Spleen (tissue), 11 donors: ENCODE data around the gene PRR35. TPM values are rescaled to one million over a fixed set of nuclear protein-coding genes. Genes with fewer than 3 reads are reported as not detected.

Experiments
- DNase-seq: peaks from one replicate; pipeline ENCODE4 v3.0.0-alpha.2; 2020
- H3K27ac ChIP-seq, 8 donors: fragments of 200-600 bp; sonication (generic) in 7 of 8; 1 replicate in 4 of 8; 2 replicates in 4 of 8; pipeline versions ENCODE4 v1.5.0 to v1.8.0; 2016 to 2021; ENCODE audit warnings: inconsistent platforms in 4 of 8, mild to moderate bottlenecking in 4 of 8, moderate library complexity in 1 of 8
- H3K27me3 ChIP-seq, 7 donors: fragments of 200-600 bp; sonication (generic) in 6 of 7; replicated peaks in 1 of 7; 1 replicate in 4 of 7; 2 replicates in 3 of 7; pipeline versions ENCODE4 v1.5.0 to v1.8.0; 2016 to 2021; ENCODE audit warnings: inconsistent platforms in 3 of 7, mild to moderate bottlenecking in 1 of 7
- H3K36me3 ChIP-seq, 6 donors: fragments of 200-600 bp; sonication (generic) in 5 of 6; 1 replicate in 4 of 6; 2 replicates in 2 of 6; pipeline versions ENCODE4 v1.5.0 to v1.8.0; 2016 to 2021; ENCODE audit warnings: inconsistent platforms in 2 of 6
- H3K4me1 ChIP-seq, 6 donors: fragments of 200-600 bp; sonication (generic) in 5 of 6; 1 replicate in 3 of 6; 2 replicates in 3 of 6; pipeline versions ENCODE4 v1.5.0 to v1.8.0; 2016 to 2021; ENCODE audit warnings: inconsistent platforms in 3 of 6
- H3K4me3 ChIP-seq, 8 donors: fragments of 200-600 bp; sonication (generic) in 7 of 8; 1 replicate in 4 of 8; 2 replicates in 4 of 8; pipeline versions ENCODE4 v1.5.0 to v1.8.0; 2016 to 2021; ENCODE audit warnings: inconsistent platforms in 4 of 8, mild to moderate bottlenecking in 4 of 8, moderate library complexity in 2 of 8
- H3K9me3 ChIP-seq, 8 donors: fragments of 200-600 bp; sonication (generic) in 7 of 8; 1 replicate in 4 of 8; 2 replicates in 4 of 8; pipeline versions ENCODE4 v1.5.0 to v1.8.0; 2016 to 2021; ENCODE audit warnings: inconsistent platforms in 4 of 8
- CTCF ChIP-seq, 11 experiments: fragments of 200-600 bp in 7 of 11; fragments of 450-650 bp in 4 of 11; sonication (generic) in 4 of 11; IDR thresholded peaks in 8 of 11; conservative IDR thresholded peaks in 3 of 11; 1 replicate in 7 of 11; 2 replicates in 4 of 11; pipeline versions ENCODE4 v1.4.0 to v1.8.0; 2016 to 2021; ENCODE audit warnings: antibody characterized with exemption in 11 of 11, inconsistent platforms in 4 of 11, mild to moderate bottlenecking in 1 of 11
- POLR2A ChIP-seq, 3 donors: fragments of 450-650 bp; IDR thresholded peaks; one replicate each; pipeline ENCODE4 v1.5.1; 2017; ENCODE audit warnings: antibody characterized with exemption in 3 of 3, mild to moderate bottlenecking in 1 of 3
- POLR2AphosphoS5 ChIP-seq, 3 donors: sonication (generic); formaldehyde crosslinking; IDR thresholded peaks; one replicate each; pipeline ENCODE4 v1.5.1; 2017; ENCODE audit warnings: antibody characterized with exemption in 3 of 3
- WGBS, 5 donors: extraction: QIAGEN DNeasy Blood & Tissue Kit in 3 of 5; methylation state at CpG; one replicate each; pipeline versions ENCODE4 v1.1.5 to v1.1.7; 2013 to 2018; 5-methylcytosine and 5-hydroxymethylcytosine counted together
- intact Hi-C: fragments of 100-400 bp; cut with DNase I; formaldehyde crosslinking; loops from one replicate; pipeline ENCODE4 v1.15.0; 2023; ENCODE audit warnings: low total_unique reads
- polyA plus RNA-seq, 3 donors: library from polyadenylated mRNA; stranded (reverse); fragments of 200-250 nt; gene quantifications; one replicate each; pipeline ENCODE4 v1.2.1, GENCODE V29; 2013
- total RNA-seq, 7 donors: library from RNA; depleted of rRNA in 3 of 7; stranded (reverse); fragments of >200 nt in 3 of 7; fragmentation: NEBNext Ultra II Directional in 4 of 7; extraction: Animal tissue kit (Norgen Biotek cat#: 25700) in 4 of 7; gene quantifications; one replicate each; pipeline versions ENCODE4 v1.1.0 to v1.2.1, GENCODE V29; 2016 to 2021
- donor health status: healthy with polysubstance abuse.
- donor health status: DM: no; HTN: no; CAD: no; lungs with moderate emphysema.
- donor health status: DM: no; HTN: no; CAD: no.
- donor health status: Bipolar disorder and iron deficiency.
- donor health status: healthy.
- donor health status: DM: no; HTN: no; CAD: no.
- donor health status: DM: yes; HTN: yes; CAD: no.

The PRR35 gene
- total and polyA plus RNA-seq, 10 donors, result not detected

- Histone ChIP-seq H3K27me3 (no peaks in the 10 kb centered on the region), H3K4me1 (peaks cover 0 to 27% (median 14%) of the 10 kb centered on the region in 6 donors), H3K9me3 (no peaks in the 10 kb centered on the region), H3K4me3 (no peak overlapping the region), H3K36me3 (peaks cover 0 to 62% (median 43%) of the 10 kb centered on the region in 6 donors), H3K27ac (no peak overlapping the region)
- 90 to 96% (median 92%) methylated on average over 10 to 35 of the region's 35 CpGs for WGBS, 5 donors
- DNase-seq, result no peak
- no peak for TF ChIP-seq POLR2A (IDR thresholded peaks at IDR 0.05)
- no peak for TF ChIP-seq POLR2AphosphoS5 (IDR thresholded peaks at IDR 0.05)
- no peak for TF ChIP-seq CTCF (IDR thresholded peaks at IDR 0.05 in 8 of 11, conservative IDR thresholded peaks at IDR 0.05 in 3 of 11)
- intact Hi-C loops, result no loop called here
Measured at GRCh38 chr16:519841-520687, 40.1 kb upstream of the PRR35 start.

GRCh38 chr16:520847-521246, 39.3 kb upstream of the PRR35 start:
- no peak for DNase-seq
- Histone ChIP-seq H3K36me3 (peaks cover 0 to 54% (median 36%) of the 10 kb centered on the region in 6 donors), H3K27me3 (no peaks in the 10 kb centered on the region), H3K9me3 (no peaks in the 10 kb centered on the region), H3K4me1 (peaks cover 6 to 35% (median 21%) of the 10 kb centered on the region in 6 donors), H3K4me3 (no peak overlapping the region), H3K27ac (no peak overlapping the region)
- intact Hi-C loops, result no loop called here
- 91 to 97% (median 93%) methylated on average over 13 of the region's 13 CpGs for WGBS, 5 donors
- TF ChIP-seq POLR2AphosphoS5 (IDR thresholded peaks at IDR 0.05) (no peak), CTCF (IDR thresholded peaks at IDR 0.05 in 8 of 11, conservative IDR thresholded peaks at IDR 0.05 in 3 of 11) (no peak), POLR2A (IDR thresholded peaks at IDR 0.05) (no peak)

GRCh38 chr16:521381-522210, 38.6 kb upstream of the PRR35 start:
- Histone ChIP-seq H3K36me3 (peaks cover 0 to 47% (median 29%) of the 10 kb centered on the region in 6 donors), H3K27me3 (no peaks in the 10 kb centered on the region), H3K9me3 (no peaks in the 10 kb centered on the region), H3K4me3 (no peak overlapping the region), H3K4me1 (peaks cover 13 to 42% (median 28%) of the 10 kb centered on the region in 6 donors), H3K27ac (no peak overlapping the region)
- no peak for DNase-seq
- intact Hi-C loops, result no loop called here
- 75 to 93% (median 90%) methylated on average over 23 to 34 of the region's 34 CpGs for WGBS, 5 donors
- TF ChIP-seq POLR2AphosphoS5 (IDR thresholded peaks at IDR 0.05), result peak in 1 of 3 donors; percentile 21
- TF ChIP-seq POLR2A (IDR thresholded peaks at IDR 0.05), result no peak

- Histone ChIP-seq H3K4me3 (no peak overlapping the region), H3K36me3 (peaks cover 0 to 38% (median 23%) of the 10 kb centered on the region in 6 donors), H3K27ac (no peak overlapping the region), H3K4me1 (peaks cover 16 to 46% (median 33%) of the 10 kb centered on the region in 6 donors), H3K27me3 (no peaks in the 10 kb centered on the region), H3K9me3 (no peaks in the 10 kb centered on the region)
- WGBS, 5 donors, result 73 to 87% (median 78%) methylated on average over 20 to 23 of the region's 23 CpGs
- intact Hi-C loops, result no loop called here
- TF ChIP-seq POLR2AphosphoS5 (IDR thresholded peaks at IDR 0.05) (peak; percentile 4 to 47 (median 21)), CTCF (IDR thresholded peaks at IDR 0.05 in 8 of 11, conservative IDR thresholded peaks at IDR 0.05 in 3 of 11) (no peak)
- no peak for DNase-seq
Measured at GRCh38 chr16:522320-523096, 37.7 kb upstream of the PRR35 start.
